MM.1S (cell line): Measurements from ENCODE around the gene ECEL1.

Source experiments
- EZH2 ChIP-seq: fragments of 300-600 bp; sonication (generic); optimal IDR thresholded peaks from 2 replicates; pipeline ENCODE3; 2017; ENCODE audit warnings: low read depth, mild to moderate bottlenecking, antibody characterized with exemption, low read length, mixed read lengths
- EZH2phosphoT487 ChIP-seq: fragments of 300-600 bp; sonication (generic); IDR thresholded peaks from 2 replicates; pipeline ENCODE4 v1.6.1; 2018; ENCODE audit warnings: antibody characterized with exemption, low read length
- TF ChIP-seq, protein P1 (sequence below): fragments of 300-600 bp; sonication (generic); IDR thresholded peaks from 2 replicates; pipeline ENCODE4 v1.5.1; 2016; ENCODE audit warnings: antibody characterized with exemption, low read length, mixed read lengths

DNA sequence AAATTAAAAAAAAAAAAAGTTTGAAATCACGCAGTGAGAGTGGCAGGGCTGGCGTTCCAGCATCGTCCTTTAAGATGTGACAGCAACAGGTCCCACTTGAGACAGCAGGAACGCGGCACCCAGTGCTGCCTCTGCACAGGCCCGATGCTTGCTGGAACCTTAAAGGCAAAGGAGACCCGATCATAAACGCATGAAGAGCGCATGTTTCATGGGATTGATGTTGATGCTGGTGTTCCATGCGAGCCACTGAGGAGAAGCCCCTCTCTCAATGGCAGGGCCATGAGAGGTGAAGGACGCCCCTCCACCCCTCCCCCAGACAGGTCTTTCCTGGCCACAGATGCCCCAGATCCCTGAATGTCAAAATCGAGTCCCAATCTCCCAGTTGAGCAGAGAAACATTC lies 49.5 kb downstream of the ECEL1 start:
- TF ChIP-seq EZH2: no peak
- TF ChIP-seq, protein P1, sequence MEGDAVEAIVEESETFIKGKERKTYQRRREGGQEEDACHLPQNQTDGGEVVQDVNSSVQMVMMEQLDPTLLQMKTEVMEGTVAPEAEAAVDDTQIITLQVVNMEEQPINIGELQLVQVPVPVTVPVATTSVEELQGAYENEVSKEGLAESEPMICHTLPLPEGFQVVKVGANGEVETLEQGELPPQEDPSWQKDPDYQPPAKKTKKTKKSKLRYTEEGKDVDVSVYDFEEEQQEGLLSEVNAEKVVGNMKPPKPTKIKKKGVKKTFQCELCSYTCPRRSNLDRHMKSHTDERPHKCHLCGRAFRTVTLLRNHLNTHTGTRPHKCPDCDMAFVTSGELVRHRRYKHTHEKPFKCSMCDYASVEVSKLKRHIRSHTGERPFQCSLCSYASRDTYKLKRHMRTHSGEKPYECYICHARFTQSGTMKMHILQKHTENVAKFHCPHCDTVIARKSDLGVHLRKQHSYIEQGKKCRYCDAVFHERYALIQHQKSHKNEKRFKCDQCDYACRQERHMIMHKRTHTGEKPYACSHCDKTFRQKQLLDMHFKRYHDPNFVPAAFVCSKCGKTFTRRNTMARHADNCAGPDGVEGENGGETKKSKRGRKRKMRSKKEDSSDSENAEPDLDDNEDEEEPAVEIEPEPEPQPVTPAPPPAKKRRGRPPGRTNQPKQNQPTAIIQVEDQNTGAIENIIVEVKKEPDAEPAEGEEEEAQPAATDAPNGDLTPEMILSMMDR: no peak
- TF ChIP-seq EZH2phosphoT487: no peak
